NCI-H345 (cell line): ENCODE measurements around the gene EFCAB13.

Experiments
- DNase-seq: peaks from one replicate; lab custom pipeline; 2025; lab: John Stamatoyannopoulos, UW

EFCAB13 gene, protein sequence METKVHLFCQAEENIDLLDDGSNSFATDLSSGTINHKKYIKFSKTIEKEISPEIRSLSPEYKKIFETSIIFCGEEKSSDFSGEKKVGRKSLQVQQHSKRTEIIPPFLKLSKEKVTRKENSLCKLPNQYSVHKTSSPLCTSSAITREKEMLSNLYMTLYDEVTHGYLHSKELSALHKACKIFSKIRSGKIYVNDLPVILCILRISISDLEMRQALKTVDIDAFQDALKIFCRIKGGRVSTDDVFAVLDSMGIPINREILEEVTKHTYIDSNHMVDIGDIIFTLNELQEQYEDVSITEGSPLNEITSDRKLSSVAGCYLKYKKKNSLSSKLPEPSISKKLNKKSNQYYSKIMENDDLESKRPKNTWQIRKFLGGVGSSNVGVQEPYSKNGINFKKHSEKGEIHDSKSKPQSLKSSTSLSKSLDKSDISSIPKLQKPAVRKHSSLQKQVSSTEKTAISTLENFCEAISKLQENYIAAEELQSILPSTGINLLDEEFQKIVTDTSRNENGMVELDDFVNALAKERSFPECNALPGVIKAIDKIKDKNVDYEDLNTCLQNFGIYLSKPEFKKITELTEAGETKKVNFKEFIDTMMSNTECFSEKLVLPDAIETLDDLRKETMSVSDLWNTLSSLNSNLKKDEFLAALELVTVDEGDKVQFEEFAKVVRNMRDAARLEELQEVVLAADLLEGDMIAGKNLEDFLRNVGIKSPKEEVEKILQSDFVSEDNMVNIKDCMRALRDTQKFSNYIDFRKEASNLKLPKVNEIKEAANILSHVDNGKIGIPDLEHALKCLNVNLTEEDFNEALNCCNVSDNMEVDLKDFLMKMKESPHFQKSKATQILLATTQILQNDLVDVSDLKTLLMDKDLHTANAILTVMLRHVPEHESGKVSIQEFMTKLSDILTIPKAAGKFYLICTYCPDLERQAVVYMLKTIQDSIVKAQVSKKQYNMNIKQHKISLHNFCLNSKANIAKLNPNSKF

DNA sequence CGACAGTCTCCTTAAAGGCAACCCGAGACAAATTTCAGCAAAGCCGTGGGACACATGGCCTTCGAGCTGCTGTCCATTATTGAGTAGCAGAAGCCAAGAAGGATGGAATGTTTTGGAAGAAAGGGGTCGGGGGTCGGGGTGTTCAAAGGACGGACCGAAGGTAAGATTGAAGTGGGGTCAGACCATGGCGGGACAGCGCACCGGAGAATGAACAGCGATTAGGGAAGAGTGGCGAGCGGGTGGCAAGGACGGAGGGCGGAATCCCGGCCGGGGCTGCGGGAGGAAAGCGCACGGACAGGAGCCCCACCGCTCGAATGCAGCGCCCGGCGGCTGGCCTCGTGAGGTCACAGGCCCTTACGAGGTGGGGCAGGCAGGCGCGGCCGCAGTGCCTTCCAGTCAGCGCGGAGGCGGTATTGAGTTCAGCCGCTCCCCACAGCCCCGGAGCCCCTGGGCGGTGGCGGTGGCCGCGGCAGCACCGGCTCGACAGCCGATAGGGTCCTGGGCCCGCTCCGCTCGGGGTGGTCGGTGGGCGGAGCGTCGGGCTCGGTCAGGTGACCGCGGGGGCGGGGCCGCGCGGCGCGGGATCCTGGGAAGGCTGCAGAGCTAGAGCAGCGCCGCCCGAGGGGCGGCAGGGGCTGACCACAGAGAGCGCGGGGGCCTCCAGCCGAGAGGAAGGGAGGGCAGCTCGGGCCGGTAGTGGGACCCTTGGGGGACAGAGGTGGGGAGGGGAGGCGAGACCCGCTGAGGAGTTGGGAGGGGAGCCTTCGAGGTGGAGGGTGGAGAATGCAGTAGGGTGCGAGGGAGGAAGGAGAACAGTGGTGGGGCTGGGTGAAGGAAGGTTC lies at the start of gene EFCAB13:
EFCAB13 (plus strand) TSS at position 574 of the 842 bp plus-strand sequence. CDS start 4,399 bp downstream, outside the sequence.
- DNase-seq, result peak; percentile 93

- DNase-seq, result no peak
Observed at GRCh38 chr17:47274319-47275069, 49.3 kb upstream of the EFCAB13 start.

DNA sequence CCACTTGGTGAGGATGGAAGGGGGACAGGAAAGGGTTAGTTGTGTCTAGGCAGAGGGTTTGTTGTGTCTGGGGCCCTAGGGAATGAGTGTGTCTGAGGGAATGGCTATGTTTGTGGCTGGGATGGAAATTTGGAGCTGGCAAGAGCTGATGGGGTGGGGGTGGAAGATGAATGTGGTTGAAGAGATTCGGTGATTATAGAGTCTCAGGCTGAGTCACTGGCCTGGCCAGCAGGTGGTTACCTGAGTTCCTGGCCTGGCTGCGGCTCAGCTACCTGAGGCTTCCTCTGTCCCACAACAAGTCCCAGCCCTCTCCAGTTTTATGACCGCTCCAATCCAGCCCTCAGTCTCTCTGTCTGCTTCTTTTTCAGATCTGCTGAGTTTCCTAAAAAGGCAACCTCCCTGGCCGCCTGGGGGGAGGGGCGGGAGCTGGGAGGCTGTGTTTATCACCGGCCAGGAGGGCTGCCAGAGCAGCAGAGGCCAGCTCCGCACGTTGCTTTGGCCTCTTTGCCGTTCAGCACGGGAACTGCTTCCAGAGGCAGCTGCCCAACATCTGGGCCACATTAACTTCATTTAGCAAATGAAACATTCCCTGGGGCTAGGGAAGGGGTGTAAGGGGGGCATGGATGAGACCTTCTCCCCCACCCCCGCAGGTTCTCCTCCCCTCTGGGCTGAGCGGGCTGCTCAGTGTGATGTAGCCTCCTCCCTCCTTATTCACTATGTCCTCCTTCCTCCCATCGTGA lies 48.3 kb upstream of the EFCAB13 start:
- no peak for DNase-seq

DNA sequence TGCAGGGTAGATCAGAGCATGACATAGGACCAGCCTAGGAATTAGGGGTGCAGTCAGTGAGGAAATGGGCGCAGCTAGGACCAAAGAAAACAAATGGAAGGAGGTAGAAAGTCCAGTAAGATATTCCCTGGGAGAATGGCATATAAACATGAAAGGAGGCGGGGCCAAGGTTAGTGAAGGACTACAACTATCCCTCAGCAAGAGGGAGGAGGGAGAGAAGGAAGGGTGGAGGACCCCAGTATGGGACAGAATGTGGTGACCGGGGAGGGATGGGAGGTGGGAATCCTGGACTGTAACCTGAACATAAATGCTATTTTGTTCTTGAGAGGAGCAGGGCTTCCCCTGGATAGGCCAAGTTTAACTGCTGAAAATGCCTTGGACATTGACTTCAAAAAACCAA lies 47.3 kb upstream of the EFCAB13 start:
- no peak for DNase-seq

- DNase-seq, result peak; percentile 78
Observed at GRCh38 chr17:47276868-47277267, 46.9 kb upstream of the EFCAB13 start.

DNA sequence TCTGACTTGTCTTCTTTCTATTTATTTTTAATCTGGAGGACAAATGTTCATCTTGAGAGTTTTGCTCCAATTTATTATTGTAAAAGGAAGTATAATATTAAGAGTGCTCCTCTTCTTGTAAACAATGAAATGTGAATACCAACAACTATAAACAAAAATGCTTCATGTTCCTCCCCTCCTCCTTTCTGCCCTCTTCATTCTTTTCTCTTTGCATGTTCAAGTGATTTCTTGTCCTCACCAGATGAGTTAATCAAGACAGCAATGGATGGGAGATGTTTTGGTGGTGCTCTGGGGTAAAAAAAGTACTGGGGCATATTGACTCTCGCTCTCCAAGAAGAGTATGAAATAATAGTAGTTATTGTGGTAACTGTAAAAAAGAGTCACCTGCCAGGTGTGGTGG lies 45.8 kb upstream of the EFCAB13 start:
- DNase-seq, result no peak

DNA sequence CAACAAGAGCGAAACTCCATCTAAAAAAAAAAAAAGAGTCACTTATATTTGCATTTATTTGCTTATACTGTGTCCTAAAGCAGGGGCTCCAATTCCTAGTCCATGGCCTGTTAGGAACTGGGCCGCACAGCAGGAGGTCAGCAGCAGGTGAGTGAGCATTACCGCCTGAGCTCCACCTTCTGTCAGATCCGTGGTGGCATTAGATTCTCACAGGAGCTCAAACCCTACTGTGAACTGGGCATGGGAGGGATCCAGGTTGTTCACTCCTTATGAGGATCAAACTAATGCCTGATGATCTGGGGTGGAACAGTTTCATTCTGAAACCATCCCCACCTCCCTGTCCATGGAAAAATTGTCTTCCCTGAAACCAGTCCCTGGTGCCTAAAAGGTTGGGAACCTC lies 45.2 kb upstream of the EFCAB13 start:
- no peak for DNase-seq

DNA sequence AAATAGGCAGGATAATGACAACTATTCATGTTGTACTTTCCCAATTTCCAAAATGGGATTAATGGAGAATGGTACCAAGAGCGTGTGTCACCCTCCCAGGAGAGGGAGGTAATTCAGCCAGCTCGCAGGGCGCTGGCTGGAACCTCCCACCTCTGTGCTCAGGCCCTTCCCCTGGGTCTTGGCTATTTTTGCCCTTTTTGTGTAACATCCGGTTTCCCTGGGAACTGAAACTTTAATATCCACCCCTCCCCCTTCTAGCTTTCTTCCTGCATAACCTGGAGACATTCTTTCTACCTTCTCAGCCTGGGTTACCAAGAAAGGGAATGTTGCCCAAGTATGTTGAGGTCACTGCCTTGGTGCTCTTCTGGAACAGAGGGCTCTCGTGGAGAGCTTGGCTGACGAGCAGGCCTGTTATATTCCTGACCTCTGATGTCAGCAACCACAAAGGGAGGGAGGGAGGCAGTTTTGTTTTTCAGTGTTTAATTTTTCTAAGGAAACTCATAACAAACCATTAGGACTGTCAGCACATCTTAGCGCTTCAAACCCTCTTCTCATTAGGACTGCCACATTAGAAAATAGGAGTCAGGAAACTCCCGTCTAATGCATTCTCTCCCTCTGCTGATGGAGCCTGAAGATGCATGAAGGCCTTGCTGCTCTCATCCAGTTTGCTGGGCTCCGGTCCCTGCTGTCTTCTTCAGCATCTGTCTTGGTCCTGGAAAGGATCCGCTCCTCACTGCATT lies 44.5 kb upstream of the EFCAB13 start:
- DNase-seq, result no peak

DNA sequence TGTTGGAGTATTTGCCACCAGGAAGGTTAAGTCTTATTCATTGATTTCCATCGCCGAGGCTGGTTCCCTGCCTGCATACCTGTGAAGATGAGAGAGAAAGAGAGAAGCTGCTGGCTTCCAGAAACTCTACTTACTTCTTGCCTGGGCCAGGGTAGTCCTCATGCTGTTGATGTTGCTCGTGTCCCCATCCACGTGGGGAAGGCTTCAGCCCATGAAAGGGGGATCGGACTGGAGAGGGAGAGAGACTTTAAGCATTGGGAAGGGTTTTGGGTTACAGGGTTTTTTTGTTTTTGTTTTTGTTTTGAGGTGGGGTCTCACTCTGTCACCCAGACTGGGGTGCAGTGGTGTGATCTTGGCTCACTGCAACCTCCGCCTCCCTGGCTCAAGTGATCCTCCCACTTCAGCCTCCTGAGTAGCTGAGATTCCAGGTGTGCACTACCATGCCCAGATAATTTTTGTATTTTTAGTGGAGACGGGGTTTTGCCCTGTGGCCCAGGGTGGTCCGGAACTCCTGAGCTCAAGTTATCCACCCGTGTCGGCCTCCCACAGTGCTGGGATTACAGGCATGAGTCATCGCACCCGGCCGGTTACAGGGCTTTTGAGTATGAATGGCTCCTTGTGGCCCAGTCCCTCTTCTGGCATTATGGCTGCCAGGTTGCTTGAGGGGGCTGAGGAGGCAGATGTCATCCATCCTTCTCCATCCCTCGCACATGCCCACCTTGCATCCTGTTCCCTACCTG lies 43.5 kb upstream of the EFCAB13 start:
- no peak for DNase-seq

DNA sequence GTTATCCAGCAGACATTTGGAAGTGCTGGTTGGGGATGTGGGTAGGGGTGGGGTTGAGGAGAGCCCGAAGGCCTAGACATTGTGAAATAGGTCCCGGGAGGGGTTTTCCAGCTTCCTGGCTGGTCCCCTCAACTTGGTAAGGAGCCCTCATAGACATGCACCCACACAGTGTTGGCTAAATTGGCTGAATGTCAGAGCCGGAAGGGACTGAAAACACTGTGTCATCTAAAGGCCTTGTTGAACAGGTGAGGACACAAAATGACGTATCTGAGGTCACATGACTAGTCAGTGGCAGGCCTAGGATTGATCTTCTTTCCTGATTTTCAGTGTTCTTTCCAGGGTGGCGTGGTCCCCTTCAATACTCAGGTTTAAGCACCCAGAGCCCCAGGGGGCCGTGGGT lies 42.5 kb upstream of the EFCAB13 start:
- DNase-seq, result no peak

- no peak for DNase-seq
Observed at GRCh38 chr17:47285003-47285402, 38.8 kb upstream of the EFCAB13 start.

- no peak for DNase-seq
Observed at GRCh38 chr17:47286198-47286914, 37.4 kb upstream of the EFCAB13 start.

GRCh38 chr17:47287068-47287467 lies 36.7 kb upstream of the EFCAB13 start:
- DNase-seq, result no peak

DNA sequence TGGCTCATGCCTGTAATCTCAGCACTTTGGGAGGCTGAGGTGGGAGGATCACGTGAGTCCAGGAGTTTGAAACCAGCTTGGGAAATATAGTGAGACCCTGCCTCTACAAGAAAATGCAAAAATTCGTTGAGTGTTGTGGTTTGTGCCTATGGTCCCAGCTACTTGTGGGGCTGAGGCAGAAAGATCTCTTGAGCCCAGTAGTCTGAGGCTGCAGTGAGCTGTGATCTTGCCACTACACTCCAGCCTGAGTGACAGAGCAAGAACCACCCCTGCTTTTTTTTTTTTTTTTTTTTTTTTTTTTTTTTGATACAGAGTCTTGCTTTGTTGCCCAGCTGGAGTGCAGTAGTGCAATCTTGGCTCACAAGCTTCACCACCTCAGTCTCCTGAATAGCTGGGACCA lies 36.1 kb upstream of the EFCAB13 start:
- DNase-seq, result no peak

DNA sequence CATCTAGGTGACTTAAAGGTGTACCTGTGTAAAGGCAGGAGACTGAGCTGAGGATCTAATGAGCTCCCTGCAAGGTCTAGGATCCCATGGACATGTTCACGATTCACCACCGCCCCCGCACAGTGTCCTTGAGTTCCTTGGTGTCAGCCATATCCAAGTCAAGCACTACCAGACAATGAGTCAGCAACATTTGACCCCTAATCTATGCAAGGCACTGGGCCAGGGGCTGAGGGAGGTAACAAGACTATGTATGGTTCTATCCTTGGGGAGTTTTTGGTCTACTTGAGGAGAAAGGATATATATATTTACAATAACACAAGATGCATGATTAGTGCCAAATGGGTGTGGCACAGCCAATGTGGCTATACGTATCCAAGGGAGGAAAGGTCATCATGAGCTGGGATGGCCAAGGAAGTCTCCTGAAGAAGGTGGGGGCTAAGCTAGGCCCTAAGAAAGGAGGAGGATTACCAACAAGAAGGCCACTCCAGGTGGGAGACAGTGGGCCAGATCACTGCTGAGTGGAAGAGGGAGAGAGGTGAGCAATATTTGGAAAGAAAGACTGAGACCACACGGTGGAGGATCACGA lies 35.1 kb upstream of the EFCAB13 start:
- no peak for DNase-seq

DNA sequence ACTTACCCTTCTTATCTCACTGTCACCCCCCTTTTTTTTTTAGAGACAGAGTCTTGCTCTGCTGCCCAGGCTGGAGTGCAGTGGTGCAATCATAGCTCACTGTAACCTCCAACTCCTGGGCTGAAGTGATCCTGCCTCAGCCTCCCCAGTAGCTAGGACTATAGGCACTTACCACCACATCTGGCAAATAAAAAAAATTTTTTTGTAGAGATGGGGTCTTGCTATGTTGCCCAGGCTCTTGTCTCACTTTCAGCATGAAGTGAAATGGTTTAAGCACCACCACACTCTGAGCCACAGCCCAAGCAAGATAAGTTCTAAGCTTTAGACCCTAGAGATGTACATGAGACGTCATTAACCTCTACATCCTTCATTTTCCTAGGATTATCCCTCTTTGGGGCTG lies 34.5 kb upstream of the EFCAB13 start:
- DNase-seq, result no peak

GRCh38 chr17:47290870-47291241 lies 32.9 kb upstream of the EFCAB13 start:
- DNase-seq, result no peak

DNA sequence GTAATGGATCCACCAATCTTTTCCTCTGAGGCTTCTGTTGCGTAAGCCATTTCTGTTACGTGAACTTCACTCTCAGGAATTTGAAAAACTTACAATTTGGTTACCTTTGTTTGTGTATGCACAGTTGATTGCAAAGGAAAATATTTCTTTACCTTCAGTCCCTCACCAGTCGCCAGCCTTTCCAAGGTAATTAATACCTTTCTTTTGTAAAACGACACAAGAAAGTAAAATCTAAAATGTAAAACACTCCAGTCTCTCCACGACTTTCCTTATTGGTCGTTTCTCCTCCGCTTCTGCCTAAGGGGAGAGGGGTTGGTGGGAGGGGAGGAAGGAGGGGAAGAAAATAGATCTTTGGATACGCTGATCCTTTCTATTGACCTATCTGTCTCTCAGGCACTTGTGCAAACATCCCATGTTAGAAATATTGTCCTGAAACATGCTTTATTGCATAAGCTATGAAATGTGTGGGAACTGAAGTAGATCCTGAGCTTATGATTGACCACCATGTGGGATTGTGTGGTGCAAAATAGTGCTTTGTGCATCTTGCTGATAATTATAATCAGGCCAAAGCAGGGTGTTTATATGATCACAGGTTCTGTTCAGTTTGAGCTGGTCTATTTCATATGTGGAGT lies 32.4 kb upstream of the EFCAB13 start:
- no peak for DNase-seq
